Dendritic cell treated with granulocyte-macrophage colony-stimulating factor and Interleukin-4, amounts not matched to agents 40 ng/mL and 50 ng/mL, for 4 days (primary cell): ENCODE measurements around the gene SPEM1.
"Not testable (repeated sequence)": the region's sequence is repeated elsewhere in the genome, so short reads cannot be mapped to it uniquely, and the experiment has no call there.

Experiments
- H3K27ac Mint-ChIP-seq: one replicate; pipeline ENCODE4 v1.8.0; 2022; ENCODE audit warnings: mild to moderate bottlenecking, mixed read lengths
- H3K27me3 Mint-ChIP-seq: one replicate; pipeline ENCODE4 v1.8.0; 2022; ENCODE audit warnings: mild to moderate bottlenecking, mixed read lengths
- H3K36me3 Mint-ChIP-seq: one replicate; pipeline ENCODE4 v1.8.0; 2022; ENCODE audit warnings: low read depth, mixed read lengths
- H3K4me1 Mint-ChIP-seq: one replicate; pipeline ENCODE4 v1.8.0; 2022; ENCODE audit warnings: low read depth, mixed read lengths
- H3K4me3 Mint-ChIP-seq: one replicate; pipeline ENCODE4 v1.8.0; 2022; ENCODE audit warnings: mild to moderate bottlenecking, moderate library complexity, mixed read lengths
- H3K9me3 Mint-ChIP-seq: one replicate; pipeline ENCODE4 v1.8.0; 2022; ENCODE audit warnings: mixed read lengths
- intact Hi-C: fragments of 100-400 bp; cut with micrococcal nuclease; formaldehyde crosslinking; loops from one replicate; pipeline ENCODE4 v1.15.0; 2022

Gene SPEM1

GRCh38 chr17:7469843-7470242 is 49.7 kb downstream of the SPEM1 start:
- H3K27ac Mint-ChIP-seq, H3K4me3 Mint-ChIP-seq, H3K27me3 Mint-ChIP-seq, intact Hi-C loops, H3K9me3 Mint-ChIP-seq: not testable (repeated sequence)
- Mint-ChIP-seq H3K4me1 (peaks cover 44% of the 10 kb centered on the region), H3K36me3 (peaks cover 44% of the 10 kb centered on the region)

- H3K27ac Mint-ChIP-seq, H3K9me3 Mint-ChIP-seq, intact Hi-C loops, H3K4me3 Mint-ChIP-seq, H3K27me3 Mint-ChIP-seq: not testable (repeated sequence)
- H3K36me3 Mint-ChIP-seq = peaks cover 42% of the 10 kb centered on the region
- peaks cover 47% of the 10 kb centered on the region for H3K4me1 Mint-ChIP-seq
Measured at GRCh38 chr17:7470457-7470973, 50.4 kb downstream of the SPEM1 start.
